ENCODE measurements around the gene CCDC83.

The CCDC83 gene

GRCh38 chr11:85855341-85855656 lies at the start of gene CCDC83:
TSS of gene CCDC83 (plus strand) at chr11:85855383. CDS start at chr11:85865124, 9,741 bp downstream.
- no peak for DNase-seq

DNA sequence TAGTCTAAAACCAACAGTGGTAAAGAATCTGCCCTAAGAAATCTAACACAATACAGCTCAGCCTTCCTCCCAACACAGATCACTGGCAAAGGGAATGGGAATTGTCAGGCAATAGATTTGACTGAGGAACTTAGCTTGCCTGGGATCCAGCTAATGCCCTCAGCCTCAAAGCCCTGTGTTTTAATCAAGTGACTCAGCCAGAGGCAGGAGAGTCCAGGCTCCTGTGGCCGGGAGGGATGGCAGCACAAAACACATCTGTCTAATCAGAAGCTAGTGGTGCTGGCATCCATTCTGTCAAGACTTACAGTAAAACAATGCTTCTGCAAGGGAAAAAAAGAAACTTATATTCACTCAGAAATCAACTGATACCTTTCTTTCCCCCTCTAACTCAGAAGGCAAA lies 49.8 kb upstream of the CCDC83 start:
- no peak for DNase-seq

GRCh38 chr11:85806016-85806415 lies 49.2 kb upstream of the CCDC83 start:
- DNase-seq: no peak

DNA sequence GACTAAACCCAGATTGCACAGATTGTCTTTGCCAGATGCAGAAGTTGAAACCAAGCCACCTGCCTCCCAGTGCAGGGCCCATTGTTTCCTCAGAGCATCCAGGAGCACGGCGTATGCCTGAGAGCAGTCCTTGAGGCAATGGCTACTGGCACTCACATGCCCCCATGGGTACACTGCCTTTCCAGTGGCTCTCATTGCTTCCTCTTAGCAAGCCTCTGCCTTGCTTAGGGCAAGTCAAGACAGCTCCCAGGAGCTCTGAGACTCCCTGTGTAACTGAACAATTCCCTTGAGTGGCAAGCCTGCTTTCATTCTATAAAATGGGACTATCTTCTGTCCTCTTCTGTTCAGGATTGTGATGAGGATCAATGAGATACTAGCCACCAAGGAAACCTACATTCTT lies 48.3 kb upstream of the CCDC83 start:
- DNase-seq: no peak

DNA sequence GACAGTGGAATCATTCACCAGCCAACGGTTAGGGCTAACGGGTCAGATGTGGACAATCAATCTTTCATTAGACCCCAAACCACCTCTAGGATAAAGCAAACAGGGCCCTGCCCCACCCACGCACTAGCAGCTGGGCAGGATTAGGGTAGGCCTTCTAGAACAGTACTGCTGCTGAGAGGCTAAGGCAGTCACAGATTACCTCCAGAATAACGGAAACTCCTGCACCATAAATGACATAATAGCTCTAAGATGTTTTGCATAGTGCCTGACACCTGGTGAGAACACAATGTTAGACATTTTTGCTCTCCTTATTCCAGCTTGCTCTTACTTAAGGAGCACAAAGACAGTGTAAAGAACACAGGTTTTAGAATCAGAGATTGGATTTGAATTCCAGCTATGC lies 46.0 kb upstream of the CCDC83 start:
- no peak for DNase-seq

DNA sequence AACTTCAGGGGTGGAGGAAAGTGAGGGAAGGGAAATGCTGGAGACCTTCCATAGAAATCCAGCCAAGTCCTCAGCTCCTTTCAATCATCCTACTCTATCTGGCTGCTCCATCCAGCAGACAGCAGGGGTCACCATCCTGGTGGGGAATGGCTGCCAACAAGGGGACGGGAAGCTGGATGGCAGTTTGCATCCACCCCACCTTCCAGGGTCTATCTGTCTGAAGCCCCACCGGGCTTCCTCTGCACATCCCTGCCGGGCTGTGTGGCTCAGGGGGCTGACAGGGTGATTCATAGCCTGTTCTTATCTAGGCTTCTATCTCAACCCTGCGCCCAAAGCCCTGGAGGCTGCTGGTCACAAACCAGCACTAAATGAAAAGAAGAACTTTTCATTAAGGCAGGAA lies 45.3 kb upstream of the CCDC83 start:
- peak in 1 of 2 experiments; percentile 12 for DNase-seq

- no peak for DNase-seq
Observed at GRCh38 chr11:85810521-85810870, 44.7 kb upstream of the CCDC83 start.

DNA sequence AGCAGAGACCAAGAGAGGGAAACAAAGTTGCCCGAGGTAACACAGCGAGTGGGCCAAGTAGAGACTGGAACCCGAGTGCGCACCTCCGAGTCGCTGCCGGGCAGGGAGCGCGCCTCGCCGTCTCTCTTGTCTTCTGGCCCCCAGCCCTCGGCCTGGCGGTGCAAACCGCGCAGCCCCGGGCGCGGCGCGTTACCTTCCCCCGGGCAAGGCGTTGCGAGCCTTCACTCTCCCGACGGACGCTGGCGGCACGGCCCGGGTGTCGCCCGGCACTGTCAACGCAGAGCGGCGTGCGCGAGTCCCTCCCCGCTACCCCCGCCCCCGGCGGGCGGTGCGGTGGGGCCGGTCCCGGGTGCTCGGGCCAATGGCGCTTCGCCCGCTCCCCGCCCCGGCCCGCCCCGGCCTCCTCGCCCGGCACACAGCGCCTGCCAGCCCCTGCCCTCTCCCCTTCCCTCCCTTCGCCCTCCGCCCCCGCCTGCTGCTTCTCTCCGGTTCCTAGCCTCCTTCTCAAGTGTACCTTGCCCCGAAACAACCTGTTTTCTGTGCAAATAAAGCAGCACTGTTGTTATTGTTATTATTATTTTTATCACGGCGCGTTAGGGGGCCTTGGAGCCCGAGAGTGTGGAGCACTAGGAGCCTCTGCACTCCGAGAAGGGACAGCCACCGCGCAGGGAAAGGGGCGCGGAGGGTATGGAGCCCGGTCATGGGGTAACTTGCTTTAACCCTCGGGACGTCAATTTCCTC lies 44.1 kb upstream of the CCDC83 start, which contains the start of gene SYTL2:
SYTL2 (minus strand) TSS at position 271 of the 741 bp plus-strand sequence. CDS start 53,416 bp downstream, outside the sequence.
- DNase-seq: peak; percentile 70 to 78

DNA sequence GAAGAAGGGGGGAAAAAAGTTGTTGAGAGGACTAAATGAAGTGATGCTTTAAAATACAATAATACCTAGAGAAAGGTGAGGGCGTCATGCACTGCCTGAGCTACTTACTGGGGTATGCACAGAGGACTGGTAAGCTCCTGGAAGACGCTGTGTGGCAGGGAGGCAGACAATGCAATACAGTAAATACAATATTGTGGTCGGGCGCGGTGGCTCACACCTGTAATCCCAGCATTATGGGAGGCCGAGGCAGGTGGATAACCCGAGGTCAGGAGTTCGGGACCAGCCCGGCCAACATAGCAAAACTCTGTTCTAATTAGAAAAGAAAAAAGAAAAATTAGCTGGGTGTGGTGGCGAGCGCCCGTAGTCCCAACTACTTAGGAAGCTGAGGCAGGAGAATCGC lies 43.6 kb upstream of the CCDC83 start:
- DNase-seq: no peak

DNA sequence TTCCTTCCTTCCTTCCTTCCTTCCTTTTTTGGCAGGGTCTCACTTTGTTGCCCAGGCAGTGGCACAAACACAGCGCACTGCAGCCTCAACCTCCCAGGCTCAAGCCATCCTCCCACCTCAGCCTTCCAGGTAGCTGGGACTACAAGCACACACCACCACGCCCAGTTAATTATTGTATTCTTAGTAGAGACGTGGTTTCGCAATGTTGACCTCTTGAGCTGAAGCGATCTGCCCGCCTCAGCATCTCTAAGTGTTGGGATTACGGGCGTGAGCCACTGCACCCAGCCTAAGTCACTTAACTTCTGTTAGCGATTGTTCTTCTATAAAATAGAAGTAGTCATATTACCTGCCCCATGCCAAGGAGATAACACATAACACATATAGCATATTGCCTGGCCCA lies 41.5 kb upstream of the CCDC83 start:
- no peak for DNase-seq

- DNase-seq: no peak
Observed at GRCh38 chr11:85815186-85815931, 39.8 kb upstream of the CCDC83 start.

DNA sequence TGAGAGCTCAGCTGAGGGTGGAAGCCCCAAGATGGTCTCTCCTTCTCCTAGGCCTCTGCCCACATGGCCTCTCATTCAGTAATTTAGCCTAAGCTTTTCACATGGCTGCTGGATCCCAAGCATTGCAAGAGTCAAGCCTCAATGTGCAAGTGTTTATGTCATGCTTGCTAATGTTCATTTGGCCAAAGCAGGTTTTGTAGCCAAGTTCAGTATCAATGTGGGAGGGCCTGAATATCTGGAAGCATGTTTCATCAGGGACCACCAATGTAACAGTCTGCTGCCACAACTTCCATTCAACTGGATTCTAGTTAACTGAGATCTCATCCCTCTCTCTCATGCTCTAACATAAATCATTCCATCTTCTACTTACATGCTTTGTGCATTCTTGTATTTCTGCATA lies 35.7 kb upstream of the CCDC83 start:
- no peak for DNase-seq

DNA sequence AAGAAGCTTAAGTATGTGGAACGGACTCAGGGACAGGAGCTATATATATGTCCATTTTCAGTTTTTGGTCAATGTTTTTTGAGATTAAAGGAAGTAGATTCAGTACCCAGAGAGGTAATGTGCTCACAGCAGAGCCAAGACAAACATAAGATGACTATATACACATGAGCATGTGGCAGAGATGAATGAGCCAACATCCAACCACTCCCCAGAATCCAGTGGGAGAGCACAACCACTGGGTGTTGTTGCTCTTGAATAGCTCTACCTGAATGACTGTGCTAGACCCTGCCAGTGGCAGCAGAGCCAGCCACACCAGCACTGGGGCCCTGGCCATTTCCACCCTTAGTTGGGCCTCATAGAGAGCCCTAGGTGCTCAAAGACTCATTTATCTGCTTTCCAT lies 33.5 kb upstream of the CCDC83 start:
- DNase-seq: no peak

- no peak for DNase-seq
Observed at GRCh38 chr11:85822814-85823213, 32.4 kb upstream of the CCDC83 start.

- DNase-seq: peak in 1 of 2 experiments; percentile 46
Observed at GRCh38 chr11:85823816-85824215, 31.4 kb upstream of the CCDC83 start.

- no peak for DNase-seq
Observed at GRCh38 chr11:85825616-85826015, 29.6 kb upstream of the CCDC83 start.

- DNase-seq: no peak
Observed at GRCh38 chr11:85826116-85826855, 28.9 kb upstream of the CCDC83 start.

DNA sequence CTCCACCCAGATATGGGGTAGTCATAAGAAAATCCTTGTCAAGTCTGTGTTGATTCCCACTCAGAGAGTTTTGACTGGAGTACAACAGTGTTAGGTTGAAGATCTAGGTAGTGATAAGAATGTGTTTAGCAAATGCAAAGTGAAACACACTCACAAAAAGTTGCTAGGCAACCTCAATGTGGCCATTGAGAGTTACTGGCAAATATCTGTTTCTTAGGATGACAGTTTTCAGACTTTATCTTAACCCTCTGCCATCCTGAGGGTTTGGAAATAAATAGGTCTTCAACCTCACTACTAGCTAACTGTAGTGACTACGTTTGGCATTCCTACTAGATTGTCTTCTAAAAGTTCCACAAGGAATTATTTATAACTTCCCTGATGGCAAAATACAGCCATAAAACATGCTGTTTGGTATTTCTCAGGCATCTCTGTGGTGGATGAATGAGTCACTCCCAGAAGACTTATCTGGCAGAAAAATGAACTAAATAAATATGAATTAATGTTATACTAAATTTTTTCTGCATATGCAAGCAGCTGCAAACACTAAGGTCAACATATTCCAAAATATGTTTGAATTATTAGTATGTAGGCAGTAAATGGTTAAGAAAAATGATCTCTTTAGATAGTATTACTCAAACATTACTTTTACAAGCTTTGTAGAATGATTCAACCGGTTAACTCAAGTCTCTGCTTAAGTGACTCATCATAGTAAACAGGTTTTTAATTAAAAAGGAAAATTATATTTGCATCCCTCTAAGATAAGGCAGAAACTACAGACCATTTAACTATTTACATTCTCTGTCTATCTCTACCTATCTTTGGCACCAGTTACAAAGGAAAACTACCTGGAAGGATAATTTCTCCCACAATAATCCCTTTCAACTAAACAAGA lies 27.2 kb upstream of the CCDC83 start:
- no peak for DNase-seq

GRCh38 chr11:85828640-85828978 lies 26.6 kb upstream of the CCDC83 start:
- DNase-seq: no peak

DNA sequence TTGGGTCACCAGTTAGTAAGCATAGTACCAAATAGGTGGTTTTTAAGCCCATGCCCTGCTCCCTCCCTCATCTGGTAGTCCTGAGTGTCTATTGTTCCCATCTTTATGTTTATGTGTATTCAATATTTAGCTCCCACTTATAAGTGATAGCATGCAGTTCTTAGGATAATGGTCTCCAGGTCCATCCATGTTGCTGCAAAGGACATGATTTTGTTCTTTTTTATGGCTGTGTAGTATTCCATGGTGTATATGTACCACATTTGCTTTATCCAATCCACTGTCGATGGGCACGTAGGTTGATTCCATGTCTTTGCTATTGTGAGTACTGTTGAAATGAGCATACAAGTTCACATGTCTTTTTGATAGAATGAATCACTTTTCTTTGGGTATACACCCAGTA lies 26.0 kb upstream of the CCDC83 start:
- no peak for DNase-seq

- no peak for DNase-seq
Observed at GRCh38 chr11:85831050-85831449, 24.1 kb upstream of the CCDC83 start.

GRCh38 chr11:85835263-85835662 lies 19.9 kb upstream of the CCDC83 start:
- no peak for DNase-seq

GRCh38 chr11:85835729-85836128 lies 19.5 kb upstream of the CCDC83 start:
- DNase-seq: no peak
